Ishikawa (cell line): ENCODE data around the gene LRWD1.

Source experiments
- CEBPB ChIP-seq: IDR thresholded peaks from 2 replicates; pipeline ENCODE4 v1.6.1; 2012
- CREB1 ChIP-seq: IDR thresholded peaks from 2 replicates; pipeline ENCODE4 v1.6.1; 2012; ENCODE audit warnings: low read depth
- EP300 ChIP-seq: IDR thresholded peaks from 2 replicates; pipeline ENCODE4 v1.6.1; 2012; ENCODE audit warnings: borderline replicate concordance
- FOXM1 ChIP-seq: IDR thresholded peaks from 2 replicates; pipeline ENCODE4 v1.6.1; 2012; ENCODE audit warnings: low read depth, borderline replicate concordance
- MAX ChIP-seq: IDR thresholded peaks from 2 replicates; pipeline ENCODE4 v1.6.1; 2012
- NFIC ChIP-seq: IDR thresholded peaks from 2 replicates; pipeline ENCODE4 v1.6.1; 2012
- RAD21 ChIP-seq: IDR thresholded peaks from 2 replicates; pipeline ENCODE4 v1.6.1; 2012; ENCODE audit warnings: low read depth
- REST ChIP-seq: IDR thresholded peaks from 2 replicates; pipeline ENCODE4 v1.6.1; 2012; ENCODE audit warnings: low read depth, mild to moderate bottlenecking
- TAF1 ChIP-seq: IDR thresholded peaks from 2 replicates; pipeline ENCODE4 v1.6.1; 2012; ENCODE audit warnings: low read depth, mild to moderate bottlenecking
- TEAD4 ChIP-seq: IDR thresholded peaks from 2 replicates; pipeline ENCODE4 v1.6.1; 2012
- USF1 ChIP-seq: IDR thresholded peaks from 2 replicates; pipeline ENCODE4 v1.6.1; 2012
- YY1 ChIP-seq: IDR thresholded peaks from 2 replicates; pipeline ENCODE4 v1.6.1; 2012; ENCODE audit warnings: low read depth
- ZBTB7A ChIP-seq: IDR thresholded peaks from 2 replicates; pipeline ENCODE4 v1.6.1; 2012; ENCODE audit warnings: low read depth

GRCh38 chr7:102415685-102416225 lies 49.0 kb upstream of the LRWD1 start:
- no peak for TF ChIP-seq NFIC
- no peak for TF ChIP-seq CEBPB
- TF ChIP-seq REST, result no peak
- no peak for TF ChIP-seq YY1
- TF ChIP-seq TEAD4, result no peak
- no peak for TF ChIP-seq EP300
- TF ChIP-seq FOXM1, result no peak
- no peak for TF ChIP-seq CREB1
- TF ChIP-seq USF1, result no peak
- no peak for TF ChIP-seq ZBTB7A
- no peak for TF ChIP-seq MAX
- TF ChIP-seq RAD21, result no peak
- TF ChIP-seq TAF1, result no peak
